T-helper 9 cell (primary cell): ENCODE measurements around the gene CEBPB.
"Not testable (repeated sequence)": the region's sequence is repeated elsewhere in the genome, so short reads cannot be mapped to it uniquely, and the experiment has no call there.

Experiments used
- DNase-seq: peaks from one replicate; pipeline ENCODE4 v3.0.0-alpha.2; 2020

CEBPB gene

DNA sequence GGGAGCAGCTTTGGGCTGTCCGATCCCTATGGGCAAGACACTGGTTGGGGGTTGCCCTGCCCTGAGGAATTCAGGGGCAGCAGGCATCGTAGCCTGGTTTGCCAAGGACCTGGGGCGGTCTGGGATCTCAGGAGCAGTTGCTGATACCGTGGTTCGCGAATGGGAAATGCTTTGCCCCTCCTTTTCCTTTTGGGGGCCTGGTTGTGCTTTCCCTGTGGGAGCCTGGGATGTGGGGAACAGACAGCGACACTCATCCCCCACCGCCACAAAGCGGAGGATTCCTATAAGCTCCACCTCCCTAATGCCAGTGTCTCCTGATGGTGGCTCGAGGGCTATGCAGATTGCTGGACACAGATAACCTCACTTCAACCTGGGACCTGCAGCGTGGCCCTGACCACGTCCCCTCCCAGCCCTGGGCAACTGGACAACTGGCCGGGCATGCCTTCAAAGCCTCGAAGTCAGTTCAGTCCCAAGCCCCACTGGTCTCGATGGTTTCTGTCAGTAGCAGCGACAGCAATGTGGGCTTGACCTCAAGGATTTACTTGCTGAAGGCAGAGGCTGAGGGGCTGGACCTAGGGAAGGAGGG is 3.3 kb downstream of the CEBPB start:
- no peak for DNase-seq

DNA sequence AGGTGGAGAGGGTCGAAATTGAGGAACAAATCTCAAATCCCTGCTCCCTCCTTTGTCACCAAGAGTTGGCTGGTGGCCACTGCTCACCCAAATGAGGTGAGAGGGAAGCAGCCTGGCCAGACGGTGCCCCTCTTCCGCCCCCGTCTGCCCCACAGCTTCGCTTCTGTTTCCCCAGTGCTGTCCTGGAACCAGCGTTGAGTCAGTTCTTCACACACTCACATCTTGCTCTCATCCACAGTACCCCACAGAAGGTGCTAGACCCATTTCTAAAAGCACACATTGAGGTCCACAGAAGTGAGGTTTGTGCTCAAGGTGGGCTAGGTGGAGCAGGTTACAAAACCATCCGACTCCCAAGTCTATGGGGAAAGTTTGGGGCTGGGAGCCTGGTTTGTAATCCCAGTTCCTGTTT is 3.8 kb downstream of the CEBPB start:
- DNase-seq: no peak

DNA sequence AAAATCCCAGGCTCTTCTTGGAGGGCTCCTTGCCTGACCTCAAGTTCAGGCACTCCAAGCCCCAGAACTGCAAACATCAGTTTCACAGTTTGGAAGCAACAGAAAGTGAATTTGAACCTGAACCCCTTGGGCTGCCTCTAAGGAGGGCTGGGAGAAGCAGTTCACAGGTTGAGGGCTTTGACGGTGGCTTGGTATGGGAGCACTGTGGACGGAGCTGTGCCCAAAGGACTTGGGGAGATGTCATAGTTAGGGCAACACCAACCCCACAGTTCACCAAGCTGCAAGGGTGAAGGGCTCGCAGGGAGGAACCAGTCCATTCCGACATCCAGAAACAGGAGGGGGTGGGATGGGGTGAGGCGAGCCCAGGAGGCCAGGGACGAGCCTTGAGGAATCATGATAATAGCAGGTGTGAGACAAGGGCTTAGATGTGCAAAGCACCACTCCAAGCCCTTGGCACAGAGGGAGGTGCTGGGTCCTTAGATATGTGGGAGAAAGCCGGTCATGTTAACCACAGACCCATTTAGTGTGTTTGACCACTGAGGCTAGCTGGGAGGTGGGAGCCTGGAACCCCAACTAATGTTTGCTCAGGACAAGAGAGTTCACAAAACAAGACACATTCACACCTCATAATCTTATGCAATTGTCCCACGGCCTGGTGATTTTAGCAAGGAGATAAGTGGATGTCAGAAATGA is 4.3 kb downstream of the CEBPB start:
- DNase-seq: no peak

DNA sequence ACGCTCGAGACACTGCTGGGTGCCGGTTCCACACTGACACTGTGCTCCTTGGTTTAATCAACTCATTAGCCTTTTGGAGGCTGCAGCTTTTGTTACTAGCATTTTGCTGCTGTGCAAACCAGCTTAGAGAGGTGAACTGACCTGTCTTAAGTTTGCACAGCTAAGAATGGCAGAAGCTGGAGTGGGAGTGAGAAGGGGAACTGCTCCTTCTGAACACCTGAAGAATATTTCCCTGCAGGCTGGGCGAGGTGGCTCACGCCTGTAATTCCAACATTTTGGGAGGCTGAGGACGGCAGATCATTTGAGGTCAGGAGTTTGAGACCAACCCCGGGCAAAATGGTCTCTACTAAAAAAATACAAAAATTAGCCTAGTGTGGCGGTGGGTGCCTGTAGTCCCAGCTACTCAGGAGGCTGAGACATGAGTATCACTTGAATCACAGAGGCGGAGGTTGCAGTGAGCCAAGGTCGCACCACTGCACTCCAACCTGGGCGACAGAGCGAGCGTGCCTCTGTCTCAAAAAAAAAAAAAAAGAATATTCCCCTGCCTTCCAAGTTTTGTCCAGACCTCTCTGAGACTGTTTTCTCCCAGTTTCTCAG is 5.0 kb downstream of the CEBPB start:
- DNase-seq: no peak

DNA sequence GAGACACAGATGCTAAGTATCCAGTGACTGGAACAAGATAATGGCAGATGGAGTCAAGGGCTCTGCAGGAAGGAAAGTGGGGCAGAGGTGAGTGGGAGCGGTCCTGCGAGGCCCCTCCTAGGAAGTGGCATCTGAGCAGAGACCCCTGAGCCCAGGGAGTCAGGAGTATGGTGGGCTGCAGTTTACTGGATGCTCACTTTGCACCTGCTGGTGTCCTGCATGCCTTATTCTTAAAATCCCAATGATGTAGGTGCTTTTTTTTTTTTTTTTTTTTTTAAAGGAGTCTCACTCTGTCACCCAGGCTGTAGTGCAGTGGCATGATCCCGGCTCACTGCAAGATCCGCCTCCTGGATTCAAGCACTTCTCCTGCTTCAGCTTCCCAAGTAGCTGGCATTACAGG is 5.6 kb downstream of the CEBPB start:
- no peak for DNase-seq

DNA sequence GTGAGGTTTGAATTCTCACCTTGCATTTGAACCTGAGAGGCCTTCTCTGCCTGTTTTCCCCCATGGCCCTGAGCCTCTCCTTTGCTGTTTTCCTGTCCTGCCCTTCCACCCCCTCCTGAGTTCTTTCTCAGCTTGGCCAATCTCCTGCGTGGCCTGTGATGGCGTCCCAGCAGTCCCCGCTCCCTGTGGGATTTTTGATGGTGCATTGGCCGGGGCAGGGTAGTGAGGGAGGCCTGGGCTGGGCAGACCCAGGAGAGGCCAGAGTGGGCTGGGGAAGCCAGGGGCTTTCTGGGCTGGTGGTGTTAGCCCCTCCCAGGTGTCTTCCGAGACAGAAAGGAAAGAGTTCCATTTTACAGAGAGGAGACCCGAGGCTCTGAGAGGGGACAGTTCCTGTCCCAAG is 6.3 kb downstream of the CEBPB start:
- no peak for DNase-seq

DNA sequence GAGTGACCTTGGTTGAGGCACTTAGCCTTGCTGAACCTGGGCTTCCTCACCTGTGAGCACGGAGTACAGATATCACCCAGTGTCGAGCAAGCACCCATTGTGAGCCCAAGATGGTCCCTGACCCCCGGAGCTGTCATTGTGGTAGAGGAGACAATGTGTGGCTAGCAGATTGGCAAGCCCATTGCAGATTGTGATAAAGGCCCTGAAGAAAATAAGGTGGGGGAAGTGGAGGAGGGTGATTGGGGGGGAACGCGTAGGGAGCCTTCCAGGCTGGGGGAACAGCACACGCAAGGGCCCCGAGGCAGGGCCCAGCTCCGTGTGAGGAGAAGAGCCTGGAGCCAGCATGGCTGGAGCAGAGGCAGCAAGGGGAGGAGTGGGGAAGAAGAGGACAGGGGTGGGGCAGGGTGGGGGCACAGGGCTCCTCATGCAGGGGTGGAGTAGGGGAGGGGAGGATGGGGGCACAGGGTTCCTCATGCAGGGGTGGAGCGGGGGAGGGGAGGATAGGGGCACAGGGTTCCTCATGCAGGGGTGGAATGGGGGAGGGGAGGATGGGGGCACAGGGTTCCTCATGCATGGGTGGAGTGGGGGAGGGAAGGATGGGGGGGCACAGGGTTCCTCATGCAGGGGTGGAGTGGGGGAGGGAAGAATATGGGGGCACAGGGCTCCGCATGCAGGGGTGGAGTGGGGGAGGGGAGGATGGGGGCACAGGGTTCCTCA is 7.0 kb downstream of the CEBPB start:
- no peak for DNase-seq

DNA sequence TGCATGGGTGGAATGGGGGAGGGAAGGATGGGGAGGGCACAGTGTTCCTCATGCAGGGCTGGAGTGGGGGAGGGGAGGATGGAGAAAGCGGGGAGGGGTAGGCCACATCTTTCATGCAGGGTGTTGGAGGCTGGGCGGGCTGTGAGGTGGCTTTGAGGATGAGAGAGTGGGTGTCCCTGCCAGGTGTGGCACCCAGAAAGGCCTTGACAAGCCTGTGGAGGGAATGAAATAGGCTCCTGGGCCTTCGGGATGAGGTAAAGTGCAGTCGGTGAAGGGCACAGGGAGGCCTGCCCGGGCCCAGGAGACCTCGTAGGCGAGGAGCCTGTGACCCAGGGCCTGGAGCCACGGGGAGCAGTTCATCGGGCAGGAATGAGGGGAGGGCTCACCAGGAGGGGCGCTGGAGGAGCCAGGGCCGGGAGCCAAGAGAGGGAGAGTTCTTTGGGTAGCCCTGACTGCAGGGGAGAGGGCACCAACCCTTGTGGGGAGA is 7.6 kb downstream of the CEBPB start:
- no peak for DNase-seq

DNA sequence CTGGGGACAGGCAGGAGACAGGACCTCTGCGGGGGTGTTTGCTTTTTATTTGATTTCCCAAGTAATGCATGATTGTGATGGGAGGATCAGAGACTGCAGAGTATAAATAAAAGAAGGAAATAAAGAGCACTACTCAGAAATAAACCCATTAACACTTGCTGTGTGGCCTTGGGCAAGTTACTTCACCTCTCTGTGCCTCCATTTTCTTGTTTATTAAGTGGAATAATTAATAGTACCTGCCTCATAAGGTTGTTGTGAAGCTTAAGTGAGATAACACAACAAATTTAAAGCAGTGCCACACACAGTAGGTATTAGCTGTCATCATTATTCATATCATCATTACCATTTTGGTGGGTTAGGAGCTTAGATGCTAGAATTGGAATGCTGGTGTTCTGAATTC is 8.1 kb downstream of the CEBPB start:
- DNase-seq: no peak

DNA sequence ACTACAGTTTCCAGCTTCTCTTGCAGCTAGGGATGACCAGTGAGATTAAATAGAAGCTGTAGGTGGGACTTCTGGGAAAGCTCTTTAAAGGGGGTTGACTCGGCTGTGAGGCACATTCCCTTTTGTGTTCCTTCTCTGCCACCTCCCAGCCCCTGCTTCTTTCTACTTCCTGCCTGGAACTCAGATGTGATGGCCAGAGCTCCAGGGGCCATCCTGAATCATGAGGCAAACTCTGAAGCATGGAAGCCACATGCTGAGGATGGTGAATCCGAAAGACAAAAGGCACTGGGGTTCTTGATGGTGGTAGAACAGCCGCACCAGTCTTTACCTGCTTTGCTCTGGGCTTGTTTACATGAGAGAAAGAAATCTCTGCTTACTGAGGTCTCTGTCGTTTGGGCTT is 9.1 kb downstream of the CEBPB start:
- no peak for DNase-seq

DNA sequence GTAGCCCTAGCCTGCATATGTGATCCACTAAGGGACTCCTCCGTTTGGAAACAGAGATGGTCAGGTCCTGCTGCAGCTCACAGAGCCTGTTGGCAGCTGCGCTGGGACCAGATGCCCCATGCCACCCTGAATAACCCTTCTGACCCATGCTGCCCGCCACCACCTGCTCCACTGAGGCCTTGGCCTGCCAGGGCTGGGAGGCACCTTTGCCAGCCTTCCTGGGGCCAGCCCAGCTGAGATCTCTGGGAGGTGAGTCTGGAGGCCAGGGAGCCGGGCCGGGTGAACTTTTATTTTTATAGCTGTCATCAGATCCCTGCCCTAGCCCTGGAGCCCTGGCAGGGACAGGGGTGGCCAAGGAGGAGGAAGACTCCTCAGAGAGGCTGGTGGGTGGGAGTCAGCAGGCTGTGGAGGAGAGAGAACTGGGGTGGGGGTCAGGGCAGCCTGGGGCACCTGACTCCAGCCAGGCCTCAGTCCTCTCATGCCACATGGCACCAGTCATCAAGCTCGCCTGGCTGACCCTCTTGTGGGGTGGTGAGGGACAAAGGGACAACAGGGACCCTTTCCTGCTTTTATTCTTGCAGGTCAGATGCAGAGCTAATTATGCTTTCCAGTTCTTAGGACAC is 10.0 kb downstream of the CEBPB start:
- DNase-seq: no peak

DNA sequence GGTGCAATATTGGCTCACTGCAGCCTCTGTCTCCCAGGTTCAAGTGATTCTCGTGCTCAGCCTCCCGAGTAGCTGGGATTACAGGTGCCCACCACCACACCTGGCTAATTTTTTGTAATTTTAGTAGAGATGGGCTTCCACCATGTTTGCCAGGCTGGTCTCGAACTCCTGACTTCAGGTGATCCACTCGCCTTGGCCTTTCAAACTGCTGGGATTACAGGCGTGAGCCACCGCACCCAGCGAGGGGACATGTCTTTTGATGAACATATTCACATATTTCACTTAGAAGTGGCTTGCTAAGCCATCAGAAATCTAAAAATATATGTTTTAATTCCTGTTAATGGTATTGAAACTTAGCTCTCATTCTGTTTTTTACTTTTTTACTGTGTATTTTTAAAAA is 11.1 kb downstream of the CEBPB start:
- not testable (repeated sequence) for DNase-seq

DNA sequence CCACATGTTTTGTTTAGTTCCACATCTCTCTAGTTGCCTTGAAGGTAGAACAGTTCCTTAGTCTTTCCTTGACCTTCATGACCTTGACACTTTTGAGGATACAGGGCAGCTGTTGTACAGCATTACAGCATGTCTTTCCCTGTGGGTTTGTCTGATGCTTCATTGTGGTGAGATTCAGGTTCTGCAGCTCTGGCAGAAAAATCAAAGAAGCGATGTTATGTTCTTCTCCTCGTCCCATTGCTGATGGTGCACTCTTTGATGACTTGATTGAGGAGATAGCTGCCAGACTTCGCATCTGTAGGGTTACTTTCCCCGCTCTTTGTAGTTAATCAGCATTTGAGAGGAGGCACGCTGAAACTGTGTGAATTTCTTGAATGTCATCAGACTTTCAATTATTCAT is 12.0 kb downstream of the CEBPB start:
- DNase-seq: no peak

DNA sequence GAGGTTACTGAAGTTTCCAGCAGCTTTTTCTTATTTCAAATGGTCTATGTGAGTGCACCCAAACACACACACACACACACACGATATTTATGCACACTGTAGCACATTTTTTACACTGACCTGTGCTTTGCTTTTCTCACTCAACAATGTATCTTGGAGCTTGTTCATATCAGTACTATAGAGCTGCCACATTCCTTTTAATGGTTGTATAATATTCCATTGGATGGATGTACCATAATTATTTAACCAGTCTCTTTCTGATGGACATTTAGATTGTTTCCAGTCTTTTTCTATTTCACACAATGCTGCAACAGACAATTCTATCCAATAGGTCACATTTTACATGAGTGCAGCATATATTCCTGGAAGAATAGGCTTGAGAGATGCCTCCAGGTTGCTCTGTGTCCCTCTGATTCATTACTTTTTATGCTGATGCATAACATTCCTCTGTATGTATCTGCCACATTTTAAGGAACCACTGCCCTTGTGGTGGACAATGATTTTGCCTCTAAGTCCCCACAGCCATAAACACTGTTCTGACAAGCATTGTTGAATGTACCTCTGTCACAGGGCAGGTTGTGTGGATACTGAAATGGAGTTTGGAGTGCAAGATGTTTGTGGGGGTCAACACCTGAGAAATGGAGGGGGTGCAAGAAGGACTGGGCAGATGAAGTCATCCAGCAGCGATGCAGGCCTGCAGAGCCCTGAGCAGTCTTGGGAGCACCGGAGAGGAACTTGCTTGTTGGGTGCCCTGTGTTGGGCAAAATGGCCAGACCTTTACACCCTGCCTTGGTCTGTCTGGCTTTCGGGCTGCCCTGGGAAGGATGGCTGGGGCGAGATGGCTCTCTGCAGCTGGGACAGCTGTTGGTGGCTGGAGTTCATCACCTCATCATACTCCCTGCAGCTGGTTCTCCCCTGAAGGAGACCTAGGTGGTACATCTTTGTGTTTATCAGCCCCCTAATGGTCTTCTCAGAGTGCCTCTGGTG is 13.6 kb downstream of the CEBPB start:
- no peak for DNase-seq

DNA sequence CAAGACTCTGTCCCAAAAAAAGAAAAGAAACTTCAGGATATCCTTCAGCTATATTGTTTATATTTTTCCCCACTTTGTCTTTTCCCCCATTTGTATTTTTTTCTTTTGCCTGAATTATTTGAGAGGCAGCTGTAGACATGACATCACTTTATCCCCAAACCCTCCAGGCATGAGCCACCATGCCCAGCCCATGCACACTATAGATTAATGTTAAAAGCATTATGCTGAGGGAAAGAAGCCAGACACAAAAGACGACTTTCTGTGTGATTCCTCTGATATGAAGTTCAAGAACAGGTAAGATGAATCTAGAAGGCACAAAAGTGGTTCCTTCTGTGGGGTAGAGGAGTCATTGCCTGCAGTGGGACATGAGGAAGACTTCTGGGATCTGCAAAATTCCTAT is 16.4 kb downstream of the CEBPB start:
- no peak for DNase-seq

DNA sequence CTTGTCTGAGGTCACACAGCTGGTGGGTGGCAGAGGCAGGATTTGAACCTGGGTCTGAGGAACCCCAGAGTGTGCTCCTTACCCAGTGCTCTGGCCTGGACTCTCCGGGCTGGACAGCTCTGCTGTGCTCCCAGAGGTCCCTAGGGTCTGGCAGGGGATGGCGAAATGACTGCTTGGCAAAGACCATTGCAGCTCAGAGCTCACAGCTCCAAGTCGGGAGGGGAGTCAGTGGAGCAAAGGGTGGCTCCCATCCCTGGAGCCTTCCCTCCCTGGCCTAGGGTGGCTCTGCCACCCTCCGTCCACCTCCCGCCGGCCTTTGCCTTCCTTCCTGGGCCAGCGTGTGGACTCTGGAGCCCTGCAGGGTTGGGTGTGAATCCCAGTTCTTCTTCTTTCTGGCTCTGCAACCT is 17.5 kb downstream of the CEBPB start:
- no peak for DNase-seq

DNA sequence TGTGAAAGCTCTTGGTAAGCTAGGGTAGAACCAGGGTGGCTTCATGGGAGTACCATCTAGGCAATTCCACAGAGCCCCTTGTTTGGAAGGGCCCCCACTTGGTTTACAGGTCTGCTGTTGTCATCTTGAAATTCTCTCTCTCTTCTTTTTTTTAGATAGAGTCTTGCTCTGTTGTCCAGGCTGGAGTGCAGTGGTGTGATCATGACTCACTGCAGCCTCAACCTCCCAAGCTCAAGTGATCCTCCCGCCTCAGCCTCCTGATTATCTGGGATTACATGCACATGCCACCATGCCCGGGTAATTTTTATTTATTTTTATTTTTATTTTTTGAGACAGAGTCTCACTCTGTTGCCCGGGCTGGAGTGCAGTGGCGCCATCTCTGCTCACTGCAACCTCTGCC is 18.2 kb downstream of the CEBPB start:
- not testable (repeated sequence) for DNase-seq

DNA sequence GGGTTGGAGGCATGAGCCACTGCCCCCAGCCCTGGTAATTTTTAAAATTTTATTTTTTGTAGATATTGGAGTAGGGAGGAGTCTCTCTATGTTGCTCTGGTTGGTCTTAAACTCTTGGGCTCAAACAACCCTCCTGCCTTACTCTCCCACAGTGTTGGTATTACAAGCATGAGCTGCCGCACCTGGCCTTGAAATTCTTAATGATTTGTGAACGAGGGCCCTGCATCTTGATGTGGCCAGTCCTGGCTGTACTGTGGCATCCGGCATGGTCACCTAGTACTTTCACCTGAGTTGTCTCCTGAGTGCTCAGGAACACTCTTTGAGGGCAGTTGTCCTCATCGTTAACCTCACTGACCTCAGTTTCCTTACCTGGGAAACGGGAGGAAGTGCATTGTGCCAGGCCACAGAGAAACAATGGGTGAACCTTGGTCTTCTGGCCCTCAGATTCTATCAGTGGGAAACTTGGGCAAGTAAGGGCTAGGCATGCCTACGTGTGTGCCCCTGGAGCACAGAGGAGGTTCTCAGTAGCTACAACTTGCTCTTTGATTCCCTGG is 19.5 kb downstream of the CEBPB start:
- DNase-seq: no peak

DNA sequence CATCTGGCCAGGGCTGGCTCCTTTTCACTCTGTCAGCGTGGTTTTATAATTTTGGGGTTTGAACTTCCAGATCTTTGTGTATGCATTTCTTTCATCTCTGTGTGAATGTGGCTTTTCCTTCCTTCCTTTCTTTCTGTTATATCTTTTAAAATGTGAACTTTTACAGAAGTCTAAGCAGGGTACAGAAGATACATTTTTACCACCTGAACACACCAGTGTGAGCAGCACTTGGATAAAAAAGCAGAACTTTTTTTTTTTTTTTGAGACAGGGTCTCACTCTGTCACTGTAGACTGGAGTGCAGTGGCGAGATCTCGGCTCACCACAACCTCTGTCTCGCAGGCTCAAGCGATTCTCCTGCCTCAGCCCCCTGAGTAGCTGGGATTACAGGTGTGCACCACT is 20.5 kb downstream of the CEBPB start:
- DNase-seq: no peak

DNA sequence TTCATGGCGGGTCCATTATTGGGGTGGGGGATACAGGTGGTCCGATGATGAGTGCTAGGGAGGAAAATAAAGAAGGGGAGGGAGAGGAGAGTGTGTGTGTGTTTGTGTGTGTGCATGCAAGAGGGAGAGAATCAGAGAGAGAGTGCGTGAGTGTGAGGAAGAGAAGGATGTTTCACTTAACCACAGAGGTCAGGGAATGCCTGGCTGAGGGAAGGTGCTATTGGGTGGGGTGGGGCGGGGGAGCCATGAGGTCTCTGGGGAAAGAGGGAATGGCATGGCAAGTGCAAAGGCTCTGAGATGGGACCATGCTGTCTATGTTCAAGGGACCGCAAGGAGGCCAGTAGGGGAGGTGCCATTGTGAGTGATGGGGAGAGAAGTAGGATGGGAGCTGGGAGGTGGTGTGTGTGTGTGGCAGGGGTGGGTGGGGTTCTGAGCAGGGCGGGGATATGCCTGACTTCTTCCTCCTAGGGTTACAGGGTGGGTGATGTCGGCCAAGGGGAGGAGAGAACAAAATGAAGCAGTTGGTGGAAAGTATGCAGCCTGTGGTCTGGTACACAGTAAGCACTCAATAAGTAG is 23.0 kb downstream of the CEBPB start:
- no peak for DNase-seq
